Measurements from ENCODE around the gene SLC4A4. TPM values are rescaled to one million over a fixed set of nuclear protein-coding genes. Genes with fewer than 3 reads are reported as not detected.

The SLC4A4 gene
- total RNA-seq, 1 donor from 2014 or later, result 23.9 TPM

GRCh38 chr4:71607109-71607508 is 268.3 kb downstream of the SLC4A4 start:
- no peak for DNase-seq

- DNase-seq, result no peak
Measured at GRCh38 chr4:71607780-71608677, 269.2 kb downstream of the SLC4A4 start.

- DNase-seq, result no peak
Measured at GRCh38 chr4:71608678-71609071, 269.9 kb downstream of the SLC4A4 start.

GRCh38 chr4:71609167-71609566 is 270.3 kb downstream of the SLC4A4 start:
- DNase-seq, result no peak

- no peak for DNase-seq
Measured at GRCh38 chr4:71609651-71610050, 270.8 kb downstream of the SLC4A4 start.

- DNase-seq, result no peak
Measured at GRCh38 chr4:71614621-71615020, 275.8 kb downstream of the SLC4A4 start.

GRCh38 chr4:71616168-71616811 is 277.5 kb downstream of the SLC4A4 start:
- no peak for DNase-seq

Data from tongue (tissue), 2 donors.